GM12801 (cell line): ENCODE data around the gene ZNF579.

Source experiments
- CTCF ChIP-seq: IDR thresholded peaks from one replicate; pipeline ENCODE4 v1.5.1; 2011; ENCODE audit warnings: control low read depth; ENCODE audit not compliant: insufficient read length; ENCODE audit errors: extremely low read depth

ZNF579 gene

DNA sequence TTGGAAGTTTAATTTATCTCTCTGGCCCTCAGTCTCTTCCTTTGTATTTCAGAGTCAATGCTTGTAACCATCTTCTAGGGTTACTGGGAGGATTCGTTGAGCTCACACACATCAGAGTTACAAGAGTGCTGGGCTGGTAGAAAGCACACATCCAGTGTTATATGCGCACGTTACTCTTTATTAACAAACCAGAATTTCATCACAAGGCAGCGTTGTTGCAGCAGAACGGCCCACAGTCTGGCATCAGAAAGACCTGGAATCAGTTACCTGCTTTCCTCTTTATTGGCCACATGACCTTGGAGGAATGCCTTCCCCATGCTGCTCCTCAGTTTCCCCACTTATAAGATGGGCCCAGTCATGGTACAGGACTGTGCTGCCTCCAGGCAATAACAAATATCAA lies 28.7 kb upstream of the ZNF579 start:
- TF ChIP-seq CTCF, result no peak

DNA sequence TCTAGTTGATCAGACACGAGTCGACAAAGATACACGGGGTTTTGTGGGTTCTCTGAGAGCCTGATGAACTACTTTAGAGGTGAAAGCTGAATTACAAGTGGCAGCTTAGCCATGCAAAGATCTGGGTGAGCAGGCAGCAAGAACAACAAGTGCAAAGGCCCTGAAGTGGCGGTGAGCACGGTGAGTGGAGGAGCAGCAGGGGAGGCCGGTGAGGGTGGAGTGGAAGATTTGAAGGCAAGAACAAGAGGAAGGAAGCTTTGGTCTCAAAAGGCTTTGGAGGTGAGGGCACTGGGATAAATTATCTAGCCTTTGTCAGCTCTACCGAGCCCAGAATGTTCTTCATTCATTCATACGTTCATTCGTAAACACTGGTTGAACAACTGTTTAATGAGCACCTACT lies 26.2 kb upstream of the ZNF579 start:
- TF ChIP-seq CTCF, result no peak

DNA sequence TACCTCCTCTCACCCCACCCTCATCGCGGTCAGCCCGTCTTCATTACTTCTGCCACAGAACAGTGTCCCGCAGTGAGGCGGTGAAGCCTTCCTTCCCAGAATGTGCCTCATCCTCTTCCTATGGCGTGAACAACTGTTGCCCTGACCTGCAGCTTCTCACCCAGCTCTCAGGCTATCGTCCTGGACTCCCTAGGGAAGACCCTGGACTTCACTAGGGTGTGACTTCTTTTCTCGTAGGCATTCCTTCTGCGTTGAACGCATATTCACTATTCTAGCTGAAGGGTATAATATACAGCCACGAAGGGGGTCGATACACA lies 25.8 kb upstream of the ZNF579 start:
- no peak for TF ChIP-seq CTCF

GRCh38 chr19:55605637-55606470 lies 25.2 kb upstream of the ZNF579 start, which contains the start of gene ZNF865:
Gene ZNF865, plus strand, starts transcription at chr19:55605647. Its CDS starts 7,972 bp downstream, at chr19:55613619.
- TF ChIP-seq CTCF, result no peak

GRCh38 chr19:55605207-55605636 lies 24.6 kb upstream of the ZNF579 start:
- TF ChIP-seq CTCF, result no peak

DNA sequence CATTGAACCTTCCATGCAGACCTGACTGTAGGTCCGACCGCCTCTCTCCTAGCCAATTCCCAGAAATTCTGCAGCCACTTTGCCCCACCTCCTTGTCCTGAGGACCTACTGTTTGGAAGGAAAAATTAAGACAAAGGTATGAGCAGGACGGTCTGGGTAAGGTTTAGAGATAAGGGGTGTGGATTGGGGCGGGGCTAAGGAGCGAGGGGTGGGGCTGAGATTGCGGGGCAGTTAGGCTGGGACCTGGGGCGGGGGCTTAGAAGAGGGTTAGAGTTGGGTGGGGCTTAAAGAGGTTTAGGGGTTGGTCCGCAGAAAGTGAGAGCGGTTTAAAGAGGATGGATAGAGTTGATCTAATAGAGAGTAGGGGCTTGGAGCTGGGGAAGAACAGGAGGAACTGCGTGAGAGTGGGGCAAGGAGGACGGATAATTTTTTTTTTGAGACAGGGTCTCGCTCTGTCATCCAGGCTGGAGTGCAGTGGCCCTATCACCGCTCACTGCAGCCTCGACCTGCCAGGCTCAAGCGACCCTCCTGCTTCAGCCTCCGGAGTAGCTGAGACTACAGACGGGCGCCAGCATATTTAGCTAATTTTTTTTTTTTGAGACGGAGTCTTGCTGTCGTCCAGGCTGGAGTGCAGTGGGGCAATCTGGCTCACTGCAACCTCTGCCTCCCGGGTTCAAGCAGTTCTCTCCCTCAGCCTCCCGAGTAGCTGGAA lies 23.1 kb upstream of the ZNF579 start:
- no peak for TF ChIP-seq CTCF

DNA sequence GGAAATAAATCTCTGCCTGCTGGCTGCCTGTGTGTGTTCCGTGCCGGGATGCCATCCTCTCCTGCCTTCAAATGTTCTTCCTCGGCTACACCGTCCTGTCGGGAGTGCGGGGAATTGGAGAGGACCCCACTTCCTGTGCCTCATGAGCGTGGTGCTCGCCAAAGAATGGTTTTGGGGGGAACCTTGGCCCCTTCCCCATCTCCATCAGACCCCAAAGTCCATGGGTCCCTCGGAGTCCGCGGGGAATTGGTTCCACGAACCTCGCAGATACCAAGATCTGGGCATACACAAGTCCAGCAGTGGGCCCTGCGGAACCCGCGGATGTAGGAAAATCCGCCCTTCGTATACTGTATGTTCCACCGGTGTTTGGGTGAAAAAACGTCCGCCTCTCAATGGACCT lies 22.5 kb upstream of the ZNF579 start:
- no peak for TF ChIP-seq CTCF
